ENCODE results near the gene BSG. TPM values are rescaled to one million over a fixed set of nuclear protein-coding genes. Genes with fewer than 3 reads are reported as not detected.

The BSG gene
- total and polyA plus RNA-seq, 10 of the 15 experiments (the other 5 are each of a cell fraction or from before 2014, with no cell fraction given): 2.8 to 297 (median 199) TPM

DNA sequence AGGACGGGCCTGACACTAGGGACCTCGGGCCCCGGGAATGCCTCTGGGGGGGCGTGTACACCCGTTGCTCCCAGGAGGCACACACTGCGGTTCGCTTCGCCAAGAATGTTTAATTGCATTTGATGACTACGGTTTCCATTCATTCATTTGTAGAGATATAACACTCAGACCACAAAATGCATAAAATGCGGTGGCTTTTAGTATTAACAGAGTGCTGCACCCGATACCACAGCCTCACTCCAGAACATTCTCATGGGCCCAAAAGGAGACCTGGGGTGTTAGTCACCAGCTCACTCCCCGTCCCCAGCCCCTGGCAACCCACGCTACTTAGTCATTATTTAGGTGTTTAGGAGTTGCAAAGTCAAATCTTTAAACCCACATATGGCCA is 39.1 kb downstream of the BSG start (continued):
- TF ChIP-seq, protein P1, sequence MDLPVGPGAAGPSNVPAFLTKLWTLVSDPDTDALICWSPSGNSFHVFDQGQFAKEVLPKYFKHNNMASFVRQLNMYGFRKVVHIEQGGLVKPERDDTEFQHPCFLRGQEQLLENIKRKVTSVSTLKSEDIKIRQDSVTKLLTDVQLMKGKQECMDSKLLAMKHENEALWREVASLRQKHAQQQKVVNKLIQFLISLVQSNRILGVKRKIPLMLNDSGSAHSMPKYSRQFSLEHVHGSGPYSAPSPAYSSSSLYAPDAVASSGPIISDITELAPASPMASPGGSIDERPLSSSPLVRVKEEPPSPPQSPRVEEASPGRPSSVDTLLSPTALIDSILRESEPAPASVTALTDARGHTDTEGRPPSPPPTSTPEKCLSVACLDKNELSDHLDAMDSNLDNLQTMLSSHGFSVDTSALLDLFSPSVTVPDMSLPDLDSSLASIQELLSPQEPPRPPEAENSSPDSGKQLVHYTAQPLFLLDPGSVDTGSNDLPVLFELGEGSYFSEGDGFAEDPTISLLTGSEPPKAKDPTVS (IDR thresholded peaks at IDR 0.05; ENCODE audit: low read depth, low read length): 0 out of 2 replicates have a peak, but pooled peaks have one; percentile 39
- TF ChIP-seq TCF7 (IDR thresholded peaks at IDR 0.05; ENCODE audit: borderline replicate concordance) (no peak), MTA3 (IDR thresholded peaks at IDR 0.05; ENCODE audit: borderline replicate concordance, low read length) (no peak), SIN3A (IDR thresholded peaks at IDR 0.05; ENCODE audit: low read depth, low read length) (no peak), NFYB (IDR thresholded peaks at IDR 0.05; ENCODE audit: insufficient read depth, low read depth, low read length) (no peak), WRNIP1 (IDR thresholded peaks at IDR 0.05; ENCODE audit: borderline replicate concordance, low read depth, low read length) (no peak), POLR2AphosphoS5 (IDR thresholded peaks at IDR 0.05; ENCODE audit: low read length) (no peak), YBX1 (IDR thresholded peaks at IDR 0.05) (no peak), RELA (IDR thresholded peaks at IDR 0.05; ENCODE audit: borderline replicate concordance, partially characterized antibody) (no peak), NR2C1 (IDR thresholded peaks at IDR 0.05) (no peak), SREBF2 (IDR thresholded peaks at IDR 0.05; ENCODE audit: low read length) (no peak), RFX5 (IDR thresholded peaks at IDR 0.05; ENCODE audit: low read depth, low read length) (no peak), IKZF1 (conservative IDR thresholded peaks at IDR 0.05) (peak; percentile 23; the same call in 1 of the 2 replicates), MTA2 (IDR thresholded peaks at IDR 0.05; ENCODE audit: low read depth) (0 out of 2 replicates have a peak, but pooled peaks have one; percentile 18), SUPT20H (IDR thresholded peaks at IDR 0.05; ENCODE audit: borderline replicate concordance, control insufficient read depth, low read depth, low read length) (no peak), ZNF622 (IDR thresholded peaks at IDR 0.05) (no peak), SRF (IDR thresholded peaks at IDR 0.05; ENCODE audit: low read depth in 2 of 2, low read length in 2 of 2) (no peak), POU2F2 (IDR thresholded peaks at IDR 0.05; ENCODE audit: borderline replicate concordance, low read depth, low read length) (peak; percentile 79; the same call in 1 of the 3 replicates), HDAC2 (IDR thresholded peaks at IDR 0.05) (no peak), TAF1 (IDR thresholded peaks at IDR 0.05; ENCODE audit: borderline replicate concordance, low read depth, low read length) (no peak), PAX8 (IDR thresholded peaks at IDR 0.05) (no peak)
- TF ChIP-seq, protein P2, sequence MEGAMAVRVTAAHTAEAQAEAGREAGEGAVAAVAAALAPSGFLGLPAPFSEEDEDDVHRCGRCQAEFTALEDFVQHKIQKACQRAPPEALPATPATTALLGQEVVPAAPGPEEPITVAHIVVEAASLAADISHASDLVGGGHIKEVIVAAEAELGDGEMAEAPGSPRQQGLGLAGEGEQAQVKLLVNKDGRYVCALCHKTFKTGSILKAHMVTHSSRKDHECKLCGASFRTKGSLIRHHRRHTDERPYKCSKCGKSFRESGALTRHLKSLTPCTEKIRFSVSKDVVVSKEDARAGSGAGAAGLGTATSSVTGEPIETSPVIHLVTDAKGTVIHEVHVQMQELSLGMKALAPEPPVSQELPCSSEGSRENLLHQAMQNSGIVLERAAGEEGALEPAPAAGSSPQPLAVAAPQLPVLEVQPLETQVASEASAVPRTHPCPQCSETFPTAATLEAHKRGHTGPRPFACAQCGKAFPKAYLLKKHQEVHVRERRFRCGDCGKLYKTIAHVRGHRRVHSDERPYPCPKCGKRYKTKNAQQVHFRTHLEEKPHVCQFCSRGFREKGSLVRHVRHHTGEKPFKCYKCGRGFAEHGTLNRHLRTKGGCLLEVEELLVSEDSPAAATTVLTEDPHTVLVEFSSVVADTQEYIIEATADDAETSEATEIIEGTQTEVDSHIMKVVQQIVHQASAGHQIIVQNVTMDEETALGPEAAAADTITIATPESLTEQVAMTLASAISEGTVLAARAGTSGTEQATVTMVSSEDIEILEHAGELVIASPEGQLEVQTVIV (IDR thresholded peaks at IDR 0.05; ENCODE audit: borderline replicate concordance, partially characterized antibody): no peak
- TF ChIP-seq, protein P3, sequence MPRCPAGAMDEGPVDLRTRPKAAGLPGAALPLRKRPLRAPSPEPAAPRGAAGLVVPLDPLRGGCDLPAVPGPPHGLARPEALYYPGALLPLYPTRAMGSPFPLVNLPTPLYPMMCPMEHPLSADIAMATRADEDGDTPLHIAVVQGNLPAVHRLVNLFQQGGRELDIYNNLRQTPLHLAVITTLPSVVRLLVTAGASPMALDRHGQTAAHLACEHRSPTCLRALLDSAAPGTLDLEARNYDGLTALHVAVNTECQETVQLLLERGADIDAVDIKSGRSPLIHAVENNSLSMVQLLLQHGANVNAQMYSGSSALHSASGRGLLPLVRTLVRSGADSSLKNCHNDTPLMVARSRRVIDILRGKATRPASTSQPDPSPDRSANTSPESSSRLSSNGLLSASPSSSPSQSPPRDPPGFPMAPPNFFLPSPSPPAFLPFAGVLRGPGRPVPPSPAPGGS (IDR thresholded peaks at IDR 0.05; ENCODE audit: borderline replicate concordance, insufficient read depth, low read depth, low read length, poor library complexity, severe bottlenecking): no peak
- TF ChIP-seq, protein P4, sequence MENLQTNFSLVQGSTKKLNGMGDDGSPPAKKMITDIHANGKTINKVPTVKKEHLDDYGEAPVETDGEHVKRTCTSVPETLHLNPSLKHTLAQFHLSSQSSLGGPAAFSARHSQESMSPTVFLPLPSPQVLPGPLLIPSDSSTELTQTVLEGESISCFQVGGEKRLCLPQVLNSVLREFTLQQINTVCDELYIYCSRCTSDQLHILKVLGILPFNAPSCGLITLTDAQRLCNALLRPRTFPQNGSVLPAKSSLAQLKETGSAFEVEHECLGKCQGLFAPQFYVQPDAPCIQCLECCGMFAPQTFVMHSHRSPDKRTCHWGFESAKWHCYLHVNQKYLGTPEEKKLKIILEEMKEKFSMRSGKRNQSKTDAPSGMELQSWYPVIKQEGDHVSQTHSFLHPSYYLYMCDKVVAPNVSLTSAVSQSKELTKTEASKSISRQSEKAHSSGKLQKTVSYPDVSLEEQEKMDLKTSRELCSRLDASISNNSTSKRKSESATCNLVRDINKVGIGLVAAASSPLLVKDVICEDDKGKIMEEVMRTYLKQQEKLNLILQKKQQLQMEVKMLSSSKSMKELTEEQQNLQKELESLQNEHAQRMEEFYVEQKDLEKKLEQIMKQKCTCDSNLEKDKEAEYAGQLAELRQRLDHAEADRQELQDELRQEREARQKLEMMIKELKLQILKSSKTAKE (IDR thresholded peaks at IDR 0.05; ENCODE audit: low read depth, poor library complexity, severe bottlenecking): no peak
